ENCODE measurements around the gene NELFA.
A peak's percentile ranks its signal among the peaks of the same experiment; 100 is the strongest.

NELFA gene

DNA sequence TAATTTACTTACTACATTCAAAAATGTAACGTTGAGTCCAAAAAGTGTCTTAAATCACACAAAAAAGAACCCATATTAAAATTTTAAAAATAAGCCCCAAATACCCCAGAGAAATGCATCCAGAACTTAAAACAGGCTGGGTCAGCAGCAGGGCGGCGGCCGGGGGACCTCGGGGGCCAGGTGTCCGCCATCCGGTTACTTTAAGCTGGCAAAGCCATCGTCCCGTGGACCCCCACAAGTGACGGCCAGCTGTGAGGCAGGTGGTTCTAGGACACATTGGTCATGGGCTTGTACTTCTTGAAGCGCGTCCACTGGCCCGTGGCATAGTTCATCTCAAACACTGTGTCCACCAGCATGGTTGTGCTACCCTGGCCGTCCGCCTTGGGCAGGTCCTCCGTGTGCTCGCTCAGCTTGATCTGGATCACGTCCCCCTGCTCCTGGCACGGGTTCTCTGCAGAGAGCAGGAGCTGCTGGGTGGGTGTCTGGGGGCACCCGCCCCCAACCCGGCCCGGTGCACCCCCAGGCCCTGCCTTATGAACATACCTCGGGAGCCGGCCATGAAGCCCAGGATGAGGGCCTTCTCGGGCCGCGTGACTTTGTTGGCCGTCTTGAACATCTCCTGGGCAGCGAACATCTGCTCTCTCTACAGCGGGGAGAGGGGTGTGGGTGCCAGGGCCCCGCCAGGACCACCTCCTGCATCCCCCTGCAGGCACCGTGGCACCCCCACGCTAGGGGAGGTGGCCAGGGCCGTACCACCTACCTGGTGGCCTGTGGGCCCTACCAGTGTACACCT is 25.5 kb downstream of the NELFA start:
- peak overlapping the region; percentile 88 for H3K27ac Mint-ChIP-seq
- H3K36me3 Mint-ChIP-seq = peaks cover 97% of the 10 kb centered on the region
- ATAC-seq = no peak

DNA sequence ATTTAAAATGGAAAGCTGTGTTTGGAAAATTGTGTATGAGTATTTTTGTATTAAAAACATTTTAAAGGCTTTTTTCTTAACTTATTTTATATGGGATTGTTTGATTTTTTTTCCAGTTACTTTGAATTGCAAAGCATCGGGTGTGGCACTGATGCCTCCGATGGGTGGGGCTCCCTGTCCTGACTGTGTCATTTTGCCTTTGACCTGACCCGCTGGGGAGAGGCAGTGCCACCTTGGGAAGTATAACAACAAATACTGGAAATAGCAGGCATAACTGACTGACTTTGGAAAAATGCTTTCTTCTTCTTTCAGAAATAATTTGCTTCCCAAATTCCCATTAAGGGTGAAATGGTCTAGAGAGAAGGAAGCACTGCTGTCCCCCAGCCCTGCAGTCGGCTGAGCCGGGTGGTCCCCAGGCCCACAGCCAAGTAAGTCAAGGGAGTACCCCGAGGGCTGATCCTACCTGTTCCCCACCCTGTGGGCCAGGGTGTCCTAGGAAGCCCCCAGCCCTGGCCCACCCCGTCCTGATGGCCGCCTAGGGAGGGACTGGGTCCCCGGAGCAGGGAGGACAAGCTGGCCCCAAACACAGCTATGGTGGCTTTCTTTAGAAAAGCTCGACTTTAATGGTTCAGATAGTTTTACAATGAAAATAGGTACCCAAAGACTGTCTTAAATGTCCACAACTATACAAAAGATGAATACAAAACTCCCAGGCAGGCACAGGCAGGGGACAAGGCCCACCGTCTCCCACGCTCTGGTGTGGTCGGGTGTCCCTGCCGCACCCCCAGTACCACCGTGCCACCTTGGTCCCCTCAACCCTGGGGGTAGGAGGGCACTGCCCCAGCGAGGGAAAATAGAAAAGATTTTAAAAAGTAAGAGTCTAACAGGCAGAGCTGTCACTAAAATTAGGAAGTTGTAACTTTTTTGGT is 26.4 kb downstream of the NELFA start:
- Mint-ChIP-seq H3K27ac (peak overlapping the region; percentile 71), H3K36me3 (peaks cover 97% of the 10 kb centered on the region), H3K9me3 (no peaks in the 10 kb centered on the region), H3K4me1 (no peaks in the 10 kb centered on the region), H3K4me3 (no peak overlapping the region)
- no peak for DNase-seq (ENCODE audit: low spot score in 2 of 2)
- ATAC-seq = no peak

More for the DNA sequence above, 25.5 kb downstream of the NELFA start:
- Mint-ChIP-seq H3K9me3 (no peaks in the 10 kb centered on the region), H3K4me3 (no peak overlapping the region), H3K4me1 (no peaks in the 10 kb centered on the region)
- no peak for DNase-seq (ENCODE audit: low spot score in 2 of 2)

DNA sequence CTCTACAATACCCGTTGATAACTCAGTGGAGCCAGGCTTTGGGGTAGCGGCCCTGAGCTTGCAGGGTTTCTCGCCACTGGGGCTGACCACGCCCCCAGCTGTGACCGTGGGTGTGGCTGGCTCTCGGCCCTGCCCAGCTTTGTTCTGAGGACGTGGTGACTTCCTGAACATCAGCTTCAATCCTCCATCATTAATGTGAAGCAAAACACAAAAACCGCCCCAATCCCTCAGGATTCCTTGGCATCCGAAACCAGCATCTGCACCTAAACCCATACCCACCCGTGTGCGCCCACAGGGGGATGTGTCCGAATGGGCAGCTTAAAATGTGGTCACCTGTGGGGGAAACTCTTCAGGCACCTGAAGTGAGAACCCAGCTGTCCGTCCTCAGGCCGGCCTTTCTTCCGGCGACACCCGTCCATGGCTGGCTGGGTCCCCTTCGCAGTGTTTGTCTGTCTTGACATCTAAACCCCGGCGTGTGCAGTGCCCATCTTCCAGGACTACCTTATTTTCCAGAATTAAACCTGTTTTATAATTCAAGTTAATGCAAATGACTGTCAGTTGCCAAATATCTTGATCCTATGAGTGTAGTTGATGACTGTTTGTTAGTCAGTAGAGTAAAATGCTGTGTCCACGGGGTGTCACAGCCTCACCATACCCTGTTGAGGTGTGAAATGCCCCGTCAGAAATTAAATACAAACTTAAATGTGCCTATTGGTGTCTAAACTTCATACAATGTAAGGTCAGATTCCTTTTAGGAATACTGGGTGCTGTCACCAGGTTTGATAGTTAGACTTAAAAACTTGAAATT is 27.3 kb downstream of the NELFA start:
- peaks cover 100% of the 10 kb centered on the region for H3K36me3 Mint-ChIP-seq
- peak overlapping the region; percentile 32 for H3K27ac Mint-ChIP-seq
- H3K4me3 Mint-ChIP-seq = no peak overlapping the region
- no peaks in the 10 kb centered on the region for H3K4me1 Mint-ChIP-seq
- no peaks in the 10 kb centered on the region for H3K9me3 Mint-ChIP-seq
- ATAC-seq (no peak), DNase-seq (ENCODE audit: low spot score in 2 of 2) (no peak)

DNA sequence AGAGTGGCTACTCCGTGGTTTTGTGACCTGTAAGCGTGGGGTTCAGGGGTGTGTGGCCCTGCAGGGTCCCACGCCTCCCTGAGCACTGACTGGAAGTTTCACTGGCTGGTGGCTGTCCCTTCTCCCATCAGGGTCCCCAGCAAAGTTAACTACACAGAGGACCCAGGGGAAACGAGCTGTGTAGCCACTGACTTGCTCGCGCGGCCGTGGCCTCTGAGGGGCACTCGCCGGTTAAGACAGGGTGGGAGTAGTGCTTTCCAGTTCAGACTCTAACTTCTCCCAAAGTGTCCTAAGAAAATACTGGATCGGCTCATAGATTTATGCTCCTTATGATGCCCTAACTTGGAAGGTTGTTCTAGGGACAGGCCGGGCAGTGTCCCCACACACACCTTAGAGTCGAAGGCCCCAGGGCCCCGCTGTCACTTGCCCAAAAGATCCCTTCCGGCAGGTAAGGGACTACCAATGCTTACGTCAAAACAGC is 28.2 kb downstream of the NELFA start:
- Mint-ChIP-seq H3K36me3 (peaks cover 100% of the 10 kb centered on the region), H3K27ac (peak overlapping the region; percentile 76), H3K9me3 (no peaks in the 10 kb centered on the region), H3K4me1 (no peaks in the 10 kb centered on the region), H3K4me3 (no peak overlapping the region)
- DNase-seq (ENCODE audit: low spot score in 2 of 2) (no peak), ATAC-seq (no peak)

GRCh38 chr4:1979477-1980196 is 29.1 kb downstream of the NELFA start:
- H3K27ac Mint-ChIP-seq = peak overlapping the region; percentile 76
- H3K36me3 Mint-ChIP-seq = peaks cover 100% of the 10 kb centered on the region
- no peaks in the 10 kb centered on the region for H3K4me1 Mint-ChIP-seq
- H3K9me3 Mint-ChIP-seq = no peaks in the 10 kb centered on the region
- H3K4me3 Mint-ChIP-seq = no peak overlapping the region
- no peak for ATAC-seq
- DNase-seq (ENCODE audit: low spot score in 2 of 2) = no peak

GRCh38 chr4:1978741-1979476 is 29.9 kb downstream of the NELFA start:
- Mint-ChIP-seq H3K36me3 (peaks cover 100% of the 10 kb centered on the region), H3K9me3 (no peaks in the 10 kb centered on the region), H3K27ac (peak overlapping the region; percentile 76), H3K4me1 (no peaks in the 10 kb centered on the region), H3K4me3 (no peak overlapping the region)
- DNase-seq (ENCODE audit: low spot score in 2 of 2) (no peak), ATAC-seq (no peak)

DNA sequence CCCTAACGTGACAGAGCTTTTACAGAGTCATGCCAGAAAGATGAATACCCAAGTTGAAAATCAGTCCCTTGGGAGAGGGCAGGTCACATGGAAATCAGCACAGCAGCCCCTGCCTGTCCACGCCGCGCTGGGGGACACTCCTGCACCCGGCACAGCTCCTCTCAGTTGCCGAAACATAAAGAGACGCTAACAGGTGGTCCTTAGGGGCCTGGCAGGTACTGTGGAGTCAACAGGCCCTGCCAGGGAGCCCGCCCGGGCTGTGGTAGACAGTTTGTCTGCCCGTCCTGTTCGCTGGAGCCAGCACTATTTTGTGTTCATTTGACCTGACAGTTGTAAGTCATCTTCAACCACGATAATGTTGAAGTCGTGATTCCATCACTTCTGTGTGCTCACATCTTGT is 30.5 kb downstream of the NELFA start:
- no peak overlapping the region for H3K4me3 Mint-ChIP-seq
- ATAC-seq = no peak
- H3K9me3 Mint-ChIP-seq = no peaks in the 10 kb centered on the region
- peaks cover 97% of the 10 kb centered on the region for H3K36me3 Mint-ChIP-seq
- no peaks in the 10 kb centered on the region for H3K4me1 Mint-ChIP-seq
- peak overlapping the region; percentile 20 for H3K27ac Mint-ChIP-seq
- no peak for DNase-seq (ENCODE audit: low spot score in 2 of 2)

DNA sequence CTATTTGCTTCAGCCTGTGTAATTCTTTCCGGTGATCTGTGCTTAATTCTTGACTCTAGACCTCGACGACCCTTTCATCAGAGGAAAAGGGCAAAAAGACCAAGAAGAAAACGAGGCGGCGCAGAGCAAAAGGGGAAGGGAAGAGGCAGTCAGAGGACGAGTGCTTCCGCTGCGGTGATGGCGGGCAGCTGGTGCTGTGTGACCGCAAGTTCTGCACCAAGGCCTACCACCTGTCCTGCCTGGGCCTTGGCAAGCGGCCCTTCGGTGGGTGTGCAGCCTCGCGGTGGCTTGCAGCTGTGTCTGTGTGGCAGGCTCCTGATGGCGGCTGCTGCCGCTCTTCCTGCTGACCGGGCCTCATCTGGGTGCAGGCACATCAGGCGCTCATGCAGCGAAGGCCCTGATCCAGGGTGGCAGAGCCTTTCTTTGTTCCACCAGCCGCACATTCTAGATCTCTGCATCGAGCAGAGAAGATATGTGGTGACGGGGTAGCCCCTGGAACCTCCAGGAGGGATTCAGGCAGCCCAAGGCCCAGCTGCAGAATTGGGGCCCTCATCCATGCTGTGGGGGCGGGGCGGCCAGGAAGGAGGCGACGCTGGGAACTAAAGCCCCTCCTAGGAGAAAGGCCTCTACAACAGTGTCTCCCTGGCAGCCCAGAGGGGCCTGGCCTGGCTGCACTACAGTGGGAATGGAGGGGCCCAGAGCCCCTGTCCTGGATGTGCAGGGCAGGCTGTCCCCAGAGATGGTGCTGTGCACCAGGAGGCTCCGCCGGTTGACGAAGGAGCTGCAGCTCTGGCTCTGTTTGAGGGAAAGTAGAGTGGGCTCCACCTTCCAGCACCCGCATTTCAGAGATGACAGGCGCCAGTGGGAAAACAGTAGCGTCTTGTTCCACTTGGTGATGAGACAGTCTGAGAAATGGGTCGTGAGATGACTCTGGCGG is 32.1 kb downstream of the NELFA start:
- H3K27ac Mint-ChIP-seq = no peak overlapping the region
- H3K4me1 Mint-ChIP-seq = no peaks in the 10 kb centered on the region
- no peak overlapping the region for H3K4me3 Mint-ChIP-seq
- ATAC-seq = no peak
- no peaks in the 10 kb centered on the region for H3K9me3 Mint-ChIP-seq
- H3K36me3 Mint-ChIP-seq = peaks cover 96% of the 10 kb centered on the region
- no peak for DNase-seq (ENCODE audit: low spot score in 2 of 2)

DNA sequence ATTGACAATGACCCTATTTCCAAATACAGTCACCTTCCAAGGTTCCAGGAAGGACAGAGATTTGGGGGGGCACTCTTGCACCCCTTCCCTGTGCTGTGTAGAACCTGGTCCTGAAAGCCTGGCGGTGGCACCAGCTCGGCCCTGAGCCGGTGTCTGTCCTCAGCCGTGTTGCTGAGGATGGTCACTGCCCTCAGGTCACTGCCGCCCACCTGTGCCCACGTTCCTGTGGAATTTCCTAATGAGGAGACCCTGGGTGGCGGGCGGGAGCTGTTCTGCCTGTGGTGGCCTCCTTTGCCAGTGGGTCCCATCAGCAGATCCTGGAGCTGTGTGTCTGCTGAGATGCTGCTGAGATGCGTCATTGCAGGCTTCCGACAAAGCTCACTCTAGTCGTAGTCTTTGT is 32.9 kb downstream of the NELFA start:
- DNase-seq (ENCODE audit: low spot score in 2 of 2) (no peak), ATAC-seq (no peak)
- Mint-ChIP-seq H3K9me3 (no peaks in the 10 kb centered on the region), H3K27ac (peak overlapping the region; percentile 48), H3K4me3 (no peak overlapping the region), H3K36me3 (peaks cover 96% of the 10 kb centered on the region), H3K4me1 (no peaks in the 10 kb centered on the region)

DNA sequence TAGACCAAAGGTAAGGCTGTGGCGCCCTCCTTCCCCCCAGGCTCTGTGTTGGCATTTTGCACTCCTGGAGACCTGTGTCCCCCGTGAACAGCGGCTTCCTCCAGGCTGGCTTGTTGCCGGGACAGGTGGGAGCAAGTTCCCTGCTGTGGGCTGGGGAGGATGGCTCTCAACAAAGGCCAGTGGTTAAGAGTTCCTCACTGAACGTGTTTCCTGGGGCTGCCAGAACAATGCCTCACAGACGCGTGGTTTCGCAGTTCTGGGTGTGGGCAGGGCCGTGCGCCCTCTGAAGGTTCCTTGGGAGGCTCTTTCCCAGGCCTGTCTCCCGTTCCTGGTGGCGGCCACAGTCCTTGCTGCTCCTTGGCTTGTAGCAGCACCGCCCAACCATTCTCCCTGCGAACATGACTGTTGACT is 33.4 kb downstream of the NELFA start:
- DNase-seq (ENCODE audit: low spot score in 2 of 2) = no peak
- Mint-ChIP-seq H3K9me3 (no peaks in the 10 kb centered on the region), H3K36me3 (peaks cover 96% of the 10 kb centered on the region), H3K4me1 (no peaks in the 10 kb centered on the region), H3K4me3 (no peak overlapping the region), H3K27ac (peak overlapping the region; percentile 48)
- no peak for ATAC-seq

GRCh38 chr4:1974840-1975239 is 33.9 kb downstream of the NELFA start:
- H3K27ac Mint-ChIP-seq = no peak overlapping the region

DNA sequence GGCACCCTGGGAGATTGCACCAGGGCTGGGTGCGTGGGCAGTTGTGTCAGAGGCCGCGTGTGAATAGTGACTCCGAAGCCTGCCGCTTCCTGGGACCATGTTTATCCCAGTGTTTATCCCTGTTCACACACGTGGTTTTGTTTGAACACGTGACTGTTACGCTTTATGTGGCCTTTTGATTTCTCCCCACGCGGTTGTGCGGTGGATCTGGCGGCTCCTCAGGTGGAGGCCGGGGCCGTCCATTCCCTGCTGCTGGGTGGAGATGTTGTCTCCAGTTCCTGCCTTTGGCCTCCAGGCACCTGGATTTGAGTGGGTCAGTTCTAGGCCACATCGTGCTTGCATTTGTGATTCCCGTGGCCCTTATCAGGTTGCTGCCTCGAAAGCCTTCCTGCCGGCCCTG is 35.1 kb downstream of the NELFA start:
- Mint-ChIP-seq H3K9me3 (no peaks in the 10 kb centered on the region), H3K36me3 (peaks cover 96% of the 10 kb centered on the region), H3K27ac (no peak overlapping the region), H3K4me3 (no peak overlapping the region), H3K4me1 (peaks cover 9% of the 10 kb centered on the region)
- ATAC-seq (no peak), DNase-seq (ENCODE audit: low spot score in 2 of 2) (no peak)

More at GRCh38 chr4:1974840-1975239, 33.9 kb downstream of the NELFA start:
- peaks cover 96% of the 10 kb centered on the region for H3K36me3 Mint-ChIP-seq
- no peaks in the 10 kb centered on the region for H3K9me3 Mint-ChIP-seq
- DNase-seq (ENCODE audit: low spot score in 2 of 2) (no peak), ATAC-seq (no peak)
- H3K4me3 Mint-ChIP-seq = no peak overlapping the region
- peaks cover 5% of the 10 kb centered on the region for H3K4me1 Mint-ChIP-seq

DNA sequence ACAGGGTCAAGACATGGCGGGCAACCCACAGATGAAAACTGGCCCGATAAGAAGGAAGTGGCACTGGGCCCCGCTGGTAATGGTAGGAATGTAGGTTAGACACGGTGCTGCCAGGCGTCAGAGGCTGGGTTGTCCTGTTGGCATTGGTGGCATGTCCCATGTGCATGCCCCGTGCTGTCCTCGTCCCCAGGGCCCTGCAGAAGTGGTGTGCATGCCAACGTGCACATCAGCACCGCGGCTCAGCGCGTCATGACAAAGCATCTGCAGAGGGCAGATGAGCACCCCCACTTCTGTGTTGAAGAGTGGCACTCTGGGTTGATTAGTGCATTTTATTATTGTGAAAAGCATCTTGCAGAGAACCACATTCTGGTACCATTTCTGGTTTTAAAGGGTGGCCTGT is 35.6 kb downstream of the NELFA start:
- no peak overlapping the region for H3K27ac Mint-ChIP-seq
- DNase-seq (ENCODE audit: low spot score in 2 of 2) = no peak
- no peaks in the 10 kb centered on the region for H3K9me3 Mint-ChIP-seq
- H3K4me1 Mint-ChIP-seq = peaks cover 9% of the 10 kb centered on the region
- peaks cover 96% of the 10 kb centered on the region for H3K36me3 Mint-ChIP-seq
- no peak for ATAC-seq
- H3K4me3 Mint-ChIP-seq = no peak overlapping the region
